ENCODE data around the gene CNTN6. TPM values are rescaled to one million over a fixed set of nuclear protein-coding genes. Genes with fewer than 3 reads are reported as not detected.

The CNTN6 gene
- total and polyA plus RNA-seq, 2 experiments from 2014 or later: not detected

- peaks cover 11% of the 10 kb centered on the region; the same call in 2 of the 3 replicates for H3K36me3 Mint-ChIP-seq (ENCODE audit: low read depth)
Measured at GRCh38 chr3:1135194-1135593, 42.4 kb downstream of the CNTN6 start.

GRCh38 chr3:1138036-1138435, 45.2 kb downstream of the CNTN6 start:
- Mint-ChIP-seq H3K4me1 (no peaks in the 10 kb centered on the region), H3K27ac (no peak overlapping the region)
- TF ChIP-seq ETS1 (IDR thresholded peaks at IDR 0.05): no peak
- TF ChIP-seq CREB1 (CRISPR knock-in tag; IDR thresholded peaks at IDR 0.05; ENCODE audit: low read depth): no peak
- no peak for TF ChIP-seq JUNB (IDR thresholded peaks at IDR 0.05; ENCODE audit: unreplicated experiment)
- no peak for TF ChIP-seq EZH2 (IDR thresholded peaks at IDR 0.05; ENCODE audit: low read depth, unreplicated experiment)
- no peak for TF ChIP-seq STAT1 (IDR thresholded peaks at IDR 0.05; ENCODE audit: unreplicated experiment)
- no peak for TF ChIP-seq ZNF462 (CRISPR knock-in tag; IDR thresholded peaks at IDR 0.05)
- no peak for TF ChIP-seq EZH2phosphoT487 (IDR thresholded peaks at IDR 0.05; ENCODE audit: unreplicated experiment)
- TF ChIP-seq NANOG (IDR thresholded peaks at IDR 0.05; ENCODE audit: borderline replicate concordance): no peak

More at GRCh38 chr3:1135194-1135593, 42.4 kb downstream of the CNTN6 start:
- Histone ChIP-seq H3K79me2 (replicated peaks; ENCODE audit: insufficient read depth) (no peaks in the 10 kb centered on the region), H3K4me3 (no peak overlapping the region), H3K27me3 (ENCODE audit: insufficient read depth) (no peaks in the 10 kb centered on the region), H3K27ac (ENCODE audit: low read depth) (no peak overlapping the region), H2AFZ (no peak overlapping the region), H3K4me2 (no peak overlapping the region), H3K4me1 (ENCODE audit: insufficient read depth) (peaks cover 4% of the 10 kb centered on the region; the same call in 1 of the 2 replicates), H3K36me3 (ENCODE audit: insufficient read depth) (no peaks in the 10 kb centered on the region), H3F3A (replicated peaks; ENCODE audit: low read depth) (no peaks in the 10 kb centered on the region), H3K9me2 (ENCODE audit: insufficient read depth) (no peaks in the 10 kb centered on the region), H4K20me1 (replicated peaks; ENCODE audit: insufficient read depth) (no peaks in the 10 kb centered on the region)
- Mint-ChIP-seq H3K27me3 (ENCODE audit: insufficient read depth, low read depth, poor library complexity) (peaks cover 1% of the 10 kb centered on the region), H3K9me3 (peaks cover 98% of the 10 kb centered on the region), H3K4me3 (no peak overlapping the region), H3K27ac (no peak overlapping the region), H3K4me1 (no peaks in the 10 kb centered on the region)
- TF ChIP-seq ETS1 (IDR thresholded peaks at IDR 0.05): no peak
- TF ChIP-seq ZNF114 (CRISPR knock-in tag; IDR thresholded peaks at IDR 0.05): no peak
- TF ChIP-seq EZH2 (IDR thresholded peaks at IDR 0.05; ENCODE audit: low read depth, unreplicated experiment): no peak
- TF ChIP-seq EZH2phosphoT487 (IDR thresholded peaks at IDR 0.05; ENCODE audit: unreplicated experiment): no peak
- no peak for TF ChIP-seq NANOG (IDR thresholded peaks at IDR 0.05; ENCODE audit: borderline replicate concordance)
- no peak for TF ChIP-seq JUNB (IDR thresholded peaks at IDR 0.05; ENCODE audit: unreplicated experiment)
- no peak for DNase-seq (ENCODE audit: low spot score)
- no peak for ATAC-seq

More at GRCh38 chr3:1138036-1138435, 45.2 kb downstream of the CNTN6 start:
- Mint-ChIP-seq H3K9me3 (peaks cover 95% of the 10 kb centered on the region), H3K36me3 (ENCODE audit: low read depth) (peaks cover 16% of the 10 kb centered on the region; the same call in 2 of the 3 replicates), H3K4me3 (no peak overlapping the region), H3K27me3 (ENCODE audit: insufficient read depth, low read depth, poor library complexity) (peaks cover 1% of the 10 kb centered on the region)
- no peaks in the 10 kb centered on the region for H4K20me1 ChIP-seq (replicated peaks; ENCODE audit: insufficient read depth)
- H2AFZ ChIP-seq: peak overlapping the region; percentile 29; the same call in 1 of the 2 replicates
- no peaks in the 10 kb centered on the region for H3K36me3 ChIP-seq (ENCODE audit: insufficient read depth)
- H3K4me3 ChIP-seq: no peak overlapping the region
- ATAC-seq: no peak
- no peaks in the 10 kb centered on the region for H3K4me1 ChIP-seq (ENCODE audit: insufficient read depth)
- H3K9me2 ChIP-seq (ENCODE audit: insufficient read depth): no peaks in the 10 kb centered on the region
- no peak overlapping the region for H3K4me2 ChIP-seq
- no peak overlapping the region for H3K27ac ChIP-seq (ENCODE audit: low read depth)
- H3F3A ChIP-seq (replicated peaks; ENCODE audit: low read depth): no peaks in the 10 kb centered on the region
- H3K27me3 ChIP-seq (ENCODE audit: insufficient read depth): no peaks in the 10 kb centered on the region
- no peaks in the 10 kb centered on the region for H3K79me2 ChIP-seq (replicated peaks; ENCODE audit: insufficient read depth)
- no peak for DNase-seq (ENCODE audit: low spot score)

Measured in GM23338 (cell line).